ENCODE data around the gene SNX10.
A peak's percentile ranks its signal among the peaks of the same experiment; 100 is the strongest.
"Not testable (repeated sequence)": the region's sequence is repeated elsewhere in the genome, so short reads cannot be mapped to it uniquely, and the experiment has no call there.

Gene SNX10, protein sequence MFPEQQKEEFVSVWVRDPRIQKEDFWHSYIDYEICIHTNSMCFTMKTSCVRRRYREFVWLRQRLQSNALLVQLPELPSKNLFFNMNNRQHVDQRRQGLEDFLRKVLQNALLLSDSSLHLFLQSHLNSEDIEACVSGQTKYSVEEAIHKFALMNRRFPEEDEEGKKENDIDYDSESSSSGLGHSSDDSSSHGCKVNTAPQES

DNA sequence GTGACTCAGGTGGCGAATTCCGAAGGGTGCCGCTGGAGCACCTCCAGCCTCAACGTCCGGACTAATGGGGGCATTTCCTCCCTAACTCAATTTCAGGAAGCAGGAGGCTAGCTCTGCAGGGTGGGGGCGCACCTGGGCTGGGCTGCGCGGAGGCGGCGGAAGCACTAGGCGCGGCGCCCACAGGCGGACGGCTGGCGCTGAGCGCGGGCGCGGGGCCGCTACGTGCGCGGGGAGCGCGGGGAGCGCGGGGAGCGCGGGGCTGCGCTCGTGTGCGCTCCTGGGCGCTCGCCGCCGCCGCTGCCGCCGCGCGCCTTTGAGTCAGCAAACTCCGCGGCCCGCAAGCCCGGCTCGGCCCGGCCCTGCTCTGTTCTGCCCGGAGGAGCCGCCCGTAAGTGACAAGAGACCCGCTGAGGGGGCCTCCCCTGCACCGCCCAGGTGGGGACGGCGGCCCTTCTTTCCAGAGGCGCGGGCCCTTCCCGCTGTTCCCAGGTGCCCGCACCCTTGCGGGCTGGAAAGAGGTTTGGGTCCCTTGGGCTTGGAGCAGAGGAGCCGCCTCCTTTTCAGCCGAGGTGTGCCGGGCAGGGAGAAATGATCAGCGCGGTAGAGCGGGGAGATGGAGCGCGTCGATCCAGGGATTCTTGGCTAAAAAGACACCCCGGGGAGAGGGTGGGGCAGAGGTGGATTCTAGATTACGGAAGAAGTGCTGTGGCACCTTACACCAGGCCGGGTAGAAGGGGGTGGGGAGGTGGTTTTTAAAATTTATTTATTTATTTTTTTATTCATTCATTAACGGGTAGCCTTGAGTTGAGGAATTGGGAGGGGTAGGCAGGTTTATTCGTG, at the start of gene SNX10:
SNX10 (plus strand) TSS at position 164 of the 840 bp plus-strand sequence. CDS start 54,581 bp downstream, outside the sequence.
- peak; percentile 75 to 77 for DNase-seq

DNA sequence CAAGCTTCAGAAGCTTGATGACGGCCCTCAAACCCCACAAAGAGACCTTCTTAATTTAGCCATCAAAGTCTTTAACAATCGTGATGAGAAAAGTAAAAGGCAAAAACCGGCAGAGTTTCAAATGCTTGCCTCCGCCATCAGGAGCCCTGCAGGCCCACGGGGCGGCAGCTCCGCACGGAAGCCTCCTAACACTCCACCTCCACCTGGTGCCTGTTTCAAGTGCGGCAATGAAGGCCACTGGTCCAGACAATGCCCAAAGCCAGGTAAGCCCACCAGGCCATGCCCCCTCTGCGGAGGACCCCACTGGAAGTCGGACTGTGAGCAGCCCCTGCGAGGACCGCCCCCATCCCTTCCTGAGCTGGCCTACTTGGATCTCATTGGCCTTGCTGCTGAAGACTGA, 46.5 kb upstream of the SNX10 start:
- no peak for DNase-seq

GRCh38 chr7:26250239-26250638, 41.4 kb upstream of the SNX10 start:
- no peak for DNase-seq

DNA sequence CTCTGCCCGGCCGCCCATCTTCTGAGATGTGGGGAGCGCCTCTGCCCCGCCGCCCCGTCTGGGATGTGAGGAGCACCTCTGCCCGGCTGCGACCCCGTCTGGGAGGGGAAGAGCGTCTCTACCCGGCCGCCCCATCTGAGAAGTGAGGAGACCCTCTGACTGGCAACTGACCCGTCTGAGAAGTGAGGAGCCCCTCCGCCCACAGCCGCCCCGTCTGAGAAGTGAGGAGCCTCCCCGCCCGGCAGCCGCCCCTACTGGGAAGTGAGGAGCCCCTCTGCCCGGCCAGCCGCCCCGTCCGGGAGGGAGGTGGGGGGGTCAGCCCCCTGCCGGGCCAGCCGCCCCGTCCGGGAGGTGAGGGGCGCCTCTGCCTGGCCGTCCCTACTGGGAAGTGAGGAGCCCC, 29.8 kb upstream of the SNX10 start:
- DNase-seq, result not testable (repeated sequence)

- no peak for DNase-seq
Observed at GRCh38 chr7:26265065-26265464, 26.6 kb upstream of the SNX10 start.

GRCh38 chr7:26265499-26266075, 26.1 kb upstream of the SNX10 start:
- DNase-seq, result no peak

- DNase-seq, result no peak
Observed at GRCh38 chr7:26267601-26268166, 24.0 kb upstream of the SNX10 start.

DNA sequence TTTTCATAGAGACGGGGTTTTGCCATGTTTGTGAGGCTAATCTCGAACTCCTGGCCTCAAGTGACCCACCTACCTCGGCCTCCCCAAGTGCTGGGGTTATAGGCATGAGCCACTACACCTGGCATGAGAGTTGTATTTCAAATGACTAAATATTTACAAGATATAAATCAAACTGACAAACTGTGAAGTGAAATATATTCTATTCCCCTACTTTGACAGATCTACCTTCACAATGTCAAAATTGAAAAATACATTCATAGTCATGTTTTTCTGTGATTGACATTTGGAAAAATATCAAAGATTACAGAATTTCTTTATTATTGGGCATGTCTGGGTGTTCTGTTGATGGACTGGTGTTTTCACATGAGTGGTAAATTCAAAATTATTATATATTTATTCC, 16.4 kb upstream of the SNX10 start:
- no peak for DNase-seq

- DNase-seq, result peak in 1 of 2 donors; percentile 35
Observed at GRCh38 chr7:26278770-26279169, 12.9 kb upstream of the SNX10 start.

DNA sequence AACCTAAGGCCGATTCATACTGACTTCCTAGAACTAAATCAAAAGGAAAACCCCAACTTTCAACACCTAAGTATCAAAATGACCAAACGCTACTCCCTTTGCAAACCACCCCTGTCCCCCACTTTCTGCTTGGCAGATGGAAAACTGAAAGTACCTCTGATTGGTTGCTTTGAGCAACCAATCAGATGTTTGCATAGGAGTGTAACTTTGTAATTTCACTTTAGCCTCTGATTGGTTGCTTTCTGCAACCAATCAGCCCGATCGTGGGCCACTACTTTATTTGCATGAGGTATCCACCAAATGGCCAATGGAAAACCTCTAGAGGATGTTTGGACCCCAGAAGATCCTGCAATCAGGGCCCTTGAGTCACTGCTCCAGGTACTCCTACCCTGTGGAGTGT, 12.3 kb upstream of the SNX10 start:
- peak; percentile 29 to 68 for DNase-seq

GRCh38 chr7:26280097-26280496, 11.6 kb upstream of the SNX10 start:
- no peak for DNase-seq

GRCh38 chr7:26280723-26281122, 10.9 kb upstream of the SNX10 start:
- no peak for DNase-seq

DNA sequence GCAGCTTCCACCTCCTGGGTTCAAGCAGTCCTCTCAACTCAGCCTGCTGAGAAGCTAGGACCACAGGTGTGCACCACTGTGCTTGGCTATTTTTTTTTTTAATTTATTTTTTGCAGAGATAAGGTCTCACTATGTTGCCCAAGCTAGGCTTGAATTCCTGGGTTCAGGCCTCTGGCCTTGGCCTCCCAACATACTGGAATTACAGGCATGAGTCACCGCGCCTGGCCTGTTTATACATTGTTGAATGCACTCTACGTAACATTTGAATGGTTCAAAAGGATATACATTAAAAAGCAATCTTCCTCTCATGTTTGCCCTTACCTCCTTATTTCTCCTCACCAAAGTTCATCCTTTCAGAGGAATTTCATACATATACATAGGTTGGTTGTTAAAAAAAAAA, 7.2 kb upstream of the SNX10 start:
- no peak for DNase-seq

- peak in 1 of 2 donors; percentile 25 for DNase-seq
Observed at GRCh38 chr7:26284995-26285632, 6.5 kb upstream of the SNX10 start.

DNA sequence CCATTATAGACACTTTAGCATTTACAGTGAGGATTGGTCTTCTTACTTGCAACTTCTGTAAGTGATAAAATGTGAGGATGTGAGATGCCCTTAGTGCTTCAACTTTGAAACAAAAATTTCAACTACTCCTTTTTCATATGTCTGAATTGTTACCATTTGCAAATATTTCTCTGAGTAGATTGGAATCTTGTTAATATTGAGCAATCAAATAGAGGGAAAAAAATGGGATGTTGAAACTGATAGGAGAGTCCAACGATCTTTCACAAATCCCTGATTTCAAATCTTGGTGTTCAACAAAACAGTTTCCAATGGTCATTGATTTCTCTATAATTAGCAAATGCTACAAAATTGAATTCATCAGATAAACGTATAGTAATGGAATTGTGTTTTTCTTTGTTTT, 5.5 kb upstream of the SNX10 start:
- no peak for DNase-seq

- DNase-seq, result not testable (repeated sequence)
Observed at GRCh38 chr7:26288126-26288525, 3.5 kb upstream of the SNX10 start.

- no peak for DNase-seq
Observed at GRCh38 chr7:26291251-26291650, 411 bp upstream of the SNX10 start.

DNA sequence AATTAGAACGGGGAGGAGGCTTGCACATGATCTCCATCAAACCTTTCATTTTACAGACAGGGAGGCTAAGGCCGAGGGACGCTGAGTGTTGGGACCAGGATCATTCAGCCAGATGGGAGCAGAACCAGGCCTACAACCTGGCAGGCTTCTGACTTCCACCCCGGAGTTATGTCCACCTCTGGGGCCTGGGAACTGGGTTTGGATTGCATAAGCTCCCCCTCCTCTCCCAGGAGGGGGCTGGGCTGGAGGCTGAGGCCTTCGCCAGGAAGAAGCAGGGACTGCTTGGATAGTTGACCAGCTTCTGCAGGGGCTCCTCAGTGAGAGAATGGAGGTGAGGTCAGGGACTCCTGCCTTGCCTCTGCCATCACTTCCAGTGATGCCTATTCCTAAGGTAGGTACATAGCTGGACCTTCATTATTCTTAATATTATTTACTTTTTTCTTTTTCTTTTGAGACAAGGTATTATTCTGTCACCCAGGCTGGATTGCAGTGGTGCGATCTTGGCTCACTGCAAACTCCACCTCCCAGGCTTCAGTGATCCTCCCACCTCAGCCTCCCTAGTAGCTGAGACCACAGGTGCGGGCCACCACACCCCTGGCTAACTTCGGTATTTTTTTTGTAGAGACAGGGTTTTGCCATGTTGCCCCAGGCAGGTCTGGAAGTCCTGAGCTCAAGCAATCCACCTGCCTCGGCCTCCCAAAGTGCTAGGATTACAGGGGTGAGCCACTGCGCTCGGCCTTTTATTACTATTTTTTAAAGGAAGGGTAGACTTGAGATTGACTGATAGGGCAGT, 1.3 kb downstream of the SNX10 start:
- DNase-seq, result no peak

DNA sequence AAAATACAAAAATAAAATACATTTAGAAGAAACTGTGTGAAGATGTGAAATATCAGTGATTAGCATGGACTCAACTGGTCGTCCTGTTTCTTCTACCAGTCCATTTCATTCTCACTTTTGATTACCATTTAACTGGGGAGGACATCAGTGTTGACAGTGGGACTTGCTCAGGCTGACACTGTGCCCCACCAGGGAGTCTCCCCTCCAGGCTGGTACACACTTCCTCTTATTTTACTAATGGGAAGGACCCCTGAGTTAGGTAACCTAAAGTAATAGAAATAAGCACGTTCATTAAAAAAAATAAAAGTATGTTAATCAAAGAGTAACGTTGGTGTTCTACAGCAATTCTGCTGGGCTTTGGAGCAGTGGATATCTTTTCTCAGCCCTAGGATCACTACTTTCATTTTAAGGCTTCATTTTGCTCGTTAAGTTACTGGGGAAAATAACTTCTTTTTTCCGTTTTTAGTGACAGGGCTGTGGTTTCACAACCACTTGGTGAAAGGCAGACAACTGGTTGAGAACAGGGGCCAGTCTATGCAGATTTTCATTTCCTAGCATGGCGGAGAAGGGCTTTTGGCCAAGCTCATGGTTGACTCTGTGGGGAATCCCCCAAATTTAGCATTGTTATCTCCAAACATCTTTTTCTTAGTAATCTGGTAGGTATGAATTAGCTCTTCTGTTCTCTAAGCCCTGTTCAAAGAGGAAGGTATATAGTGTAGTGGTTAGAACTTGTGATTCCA, 2.1 kb downstream of the SNX10 start:
- peak; percentile 74 to 81 for DNase-seq

DNA sequence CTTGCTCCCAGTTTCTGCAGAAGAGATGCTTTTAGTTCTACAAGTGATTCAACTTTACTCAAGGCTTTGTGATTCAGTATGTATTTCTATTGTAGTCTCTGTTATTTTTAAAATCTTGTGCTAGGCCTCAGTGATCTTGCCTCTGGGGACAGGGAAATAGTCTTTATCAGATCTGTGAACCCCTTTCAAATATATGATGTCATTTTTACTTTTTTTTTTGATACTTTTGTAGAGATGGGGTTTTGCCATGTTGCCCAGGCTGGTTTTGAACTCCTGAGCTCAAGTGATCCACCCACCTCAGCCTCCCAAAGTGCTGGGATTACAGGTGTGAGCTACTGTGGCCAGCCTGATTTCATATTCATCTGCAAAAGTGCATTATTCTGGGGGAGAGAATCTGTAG, 3.4 kb downstream of the SNX10 start:
- no peak for DNase-seq

GRCh38 chr7:26295586-26295985, 3.9 kb downstream of the SNX10 start:
- DNase-seq, result no peak
